GM12801 (cell line): ENCODE results near the gene TRAF3.

Experiments used
- TF ChIP-seq, protein P1 (sequence below): IDR thresholded peaks from one replicate; pipeline ENCODE4 v1.5.1; 2011; ENCODE audit warnings: control low read depth; ENCODE audit not compliant: insufficient read length; ENCODE audit errors: extremely low read depth

TRAF3 gene

DNA sequence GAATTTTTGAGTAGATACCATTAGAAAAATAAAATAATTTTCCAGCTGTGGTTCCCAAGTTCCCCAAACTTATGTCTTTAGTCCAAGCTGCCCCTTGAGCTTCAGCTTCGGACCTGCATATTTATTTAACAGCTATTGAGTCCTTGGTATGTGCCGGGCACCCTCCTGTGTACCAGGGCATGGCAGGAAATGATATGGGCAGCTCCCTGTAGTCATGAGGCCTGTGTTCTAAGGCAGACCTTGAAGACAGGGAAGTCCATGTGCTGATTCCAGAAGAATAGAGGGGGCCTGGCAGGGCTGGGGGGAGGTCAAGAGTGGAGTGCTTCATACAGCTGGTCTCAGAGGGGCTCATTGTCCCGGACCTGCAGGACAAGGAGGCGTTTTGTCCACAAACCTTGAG lies 29.2 kb downstream of the TRAF3 start:
- TF ChIP-seq, protein P1, sequence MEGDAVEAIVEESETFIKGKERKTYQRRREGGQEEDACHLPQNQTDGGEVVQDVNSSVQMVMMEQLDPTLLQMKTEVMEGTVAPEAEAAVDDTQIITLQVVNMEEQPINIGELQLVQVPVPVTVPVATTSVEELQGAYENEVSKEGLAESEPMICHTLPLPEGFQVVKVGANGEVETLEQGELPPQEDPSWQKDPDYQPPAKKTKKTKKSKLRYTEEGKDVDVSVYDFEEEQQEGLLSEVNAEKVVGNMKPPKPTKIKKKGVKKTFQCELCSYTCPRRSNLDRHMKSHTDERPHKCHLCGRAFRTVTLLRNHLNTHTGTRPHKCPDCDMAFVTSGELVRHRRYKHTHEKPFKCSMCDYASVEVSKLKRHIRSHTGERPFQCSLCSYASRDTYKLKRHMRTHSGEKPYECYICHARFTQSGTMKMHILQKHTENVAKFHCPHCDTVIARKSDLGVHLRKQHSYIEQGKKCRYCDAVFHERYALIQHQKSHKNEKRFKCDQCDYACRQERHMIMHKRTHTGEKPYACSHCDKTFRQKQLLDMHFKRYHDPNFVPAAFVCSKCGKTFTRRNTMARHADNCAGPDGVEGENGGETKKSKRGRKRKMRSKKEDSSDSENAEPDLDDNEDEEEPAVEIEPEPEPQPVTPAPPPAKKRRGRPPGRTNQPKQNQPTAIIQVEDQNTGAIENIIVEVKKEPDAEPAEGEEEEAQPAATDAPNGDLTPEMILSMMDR, result no peak

DNA sequence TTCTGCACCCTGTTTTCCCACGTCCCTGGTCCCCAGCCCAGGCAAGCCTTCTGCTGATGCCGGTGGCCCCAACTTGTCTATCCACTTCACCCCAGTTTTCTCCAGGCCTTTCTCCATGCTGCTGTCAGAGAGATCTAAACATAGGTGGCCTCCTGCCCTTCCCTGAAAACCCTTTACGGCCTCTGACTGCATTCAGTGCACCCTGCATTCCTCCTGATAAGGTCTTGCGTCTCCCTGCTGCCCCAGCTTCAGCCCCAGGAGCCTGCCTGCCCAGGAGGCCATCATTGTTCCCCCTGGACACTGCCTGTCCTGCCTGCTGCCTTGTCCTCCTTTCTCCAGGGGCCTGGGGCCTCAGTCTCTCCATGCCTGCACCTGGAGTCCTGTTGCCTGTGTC lies 29.8 kb downstream of the TRAF3 start:
- TF ChIP-seq, protein P1, result no peak

DNA sequence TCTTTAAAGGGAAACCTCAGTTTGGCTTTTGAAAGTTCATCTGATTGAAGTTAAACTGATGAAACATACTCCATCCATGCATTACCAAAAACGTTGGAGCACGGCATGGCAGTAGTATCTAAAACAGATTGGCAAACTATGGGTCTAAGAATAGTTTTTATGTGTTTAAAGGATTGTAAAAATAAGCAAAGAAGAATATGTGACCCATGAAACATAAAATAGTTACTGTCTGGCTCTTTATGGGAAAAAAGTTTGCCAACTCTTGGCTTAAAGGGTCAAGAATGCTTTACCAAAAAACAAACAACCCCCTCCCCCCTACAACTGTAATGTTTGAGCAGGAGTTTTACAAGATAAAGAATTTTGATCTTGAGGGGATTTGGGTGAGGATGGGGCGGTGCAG lies 32.6 kb downstream of the TRAF3 start:
- TF ChIP-seq, protein P1, result no peak

DNA sequence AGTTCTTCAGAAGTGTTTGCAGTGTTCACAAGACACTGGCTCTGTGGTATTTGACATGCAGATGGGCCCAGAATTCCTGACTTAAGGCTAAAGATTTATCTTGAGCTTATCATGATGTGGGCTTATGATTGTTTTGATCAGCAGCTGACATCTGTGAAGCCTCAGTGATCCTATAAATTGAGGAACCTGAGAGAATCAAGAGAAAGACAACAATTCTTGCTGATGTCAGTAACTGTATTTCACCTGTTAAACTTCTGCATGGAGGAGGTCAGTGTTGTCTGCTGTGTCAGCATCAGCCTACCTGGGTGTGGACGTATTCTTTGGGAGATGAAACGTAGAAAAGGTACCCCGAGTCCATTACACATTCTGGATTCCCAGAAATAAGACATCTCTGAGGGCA lies 33.3 kb downstream of the TRAF3 start:
- TF ChIP-seq, protein P1, result no peak

DNA sequence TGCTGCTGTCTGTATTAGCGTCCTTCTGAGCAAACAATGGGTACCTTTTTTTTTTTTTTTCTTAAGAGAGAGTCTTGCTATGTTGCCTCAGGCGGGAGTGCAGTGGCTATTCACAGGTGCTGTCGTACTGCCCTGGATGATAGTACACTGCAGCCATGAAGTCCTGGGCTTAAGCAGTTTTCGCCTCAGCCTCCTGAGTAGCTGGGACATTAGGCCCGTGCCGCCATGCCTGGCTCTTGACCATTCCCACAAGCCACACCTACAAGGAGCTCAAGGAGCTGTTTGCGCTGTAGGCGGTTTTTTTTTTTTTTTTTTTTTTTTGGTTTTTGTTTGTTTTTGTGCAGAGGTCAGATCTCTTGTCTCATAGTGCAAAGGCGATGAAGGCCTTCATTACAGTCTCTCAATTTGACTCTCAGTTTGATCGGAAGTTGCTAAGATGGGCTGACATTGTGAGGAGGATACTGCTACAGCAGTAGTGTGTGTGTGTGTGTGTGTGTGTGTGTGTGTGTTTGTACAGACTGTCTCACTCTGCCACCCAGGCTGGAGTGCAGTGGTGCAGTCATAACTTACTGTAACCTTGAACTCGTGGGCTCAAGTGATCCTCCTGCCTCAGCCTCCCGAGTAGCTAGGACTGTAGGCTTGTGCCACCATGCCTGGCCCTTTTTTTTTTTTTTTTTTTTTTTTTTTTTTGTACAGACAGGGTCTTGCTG lies 34.2 kb downstream of the TRAF3 start:
- TF ChIP-seq, protein P1, result no peak

DNA sequence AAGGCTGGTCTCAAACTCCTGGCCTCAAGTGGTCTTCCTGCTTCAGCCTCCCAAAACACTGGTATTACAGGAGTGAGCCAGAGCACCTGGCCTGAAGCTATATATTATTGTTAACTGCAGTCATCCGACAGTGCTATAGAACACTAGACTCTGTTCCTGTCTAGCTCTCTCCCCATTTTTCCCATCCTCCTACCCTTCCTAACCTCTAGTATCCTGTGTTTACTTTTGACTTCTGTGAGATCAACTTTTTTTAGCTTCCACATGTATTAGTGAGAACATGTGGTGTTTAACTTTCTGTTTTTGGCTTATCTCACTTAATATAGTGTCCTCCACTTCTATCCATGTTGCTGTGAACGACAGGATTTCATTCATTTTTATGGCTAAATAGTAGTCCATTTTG lies 34.7 kb downstream of the TRAF3 start:
- TF ChIP-seq, protein P1, result no peak

DNA sequence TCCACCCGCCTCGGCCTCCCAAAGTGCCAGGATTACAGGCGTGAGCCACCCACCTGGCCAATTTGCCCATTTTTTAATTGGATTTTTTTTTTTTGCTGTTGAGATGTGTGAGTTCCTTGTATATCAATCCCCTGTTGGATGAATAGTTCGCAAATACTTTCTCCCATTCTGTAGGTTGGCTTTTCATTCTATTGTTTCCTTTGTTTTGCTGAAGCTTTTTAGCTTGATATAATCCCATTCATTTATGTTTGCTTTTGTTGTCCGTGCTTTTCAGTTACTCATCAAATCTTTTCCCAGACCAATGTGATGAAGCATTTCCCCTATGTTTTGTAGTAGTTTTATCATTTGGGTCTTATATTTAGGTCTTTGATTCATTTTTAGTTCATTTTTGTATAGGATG lies 36.4 kb downstream of the TRAF3 start:
- TF ChIP-seq, protein P1, result no peak
